Mammary epithelial cell (primary cell): Measurements from ENCODE around the gene PTGR2.

Source experiments
- EZH2 ChIP-seq: IDR thresholded peaks from 2 replicates; pipeline ENCODE4 v1.6.1; 2012; ENCODE audit warnings: low read length, inconsistent platforms, borderline replicate concordance
- TF ChIP-seq, protein P1 (sequence below), 2 donors: IDR thresholded peaks in 1 of 2; conservative IDR thresholded peaks in 1 of 2; 2 replicates each; pipeline ENCODE4 v1.5.1; 2011 to 2012; ENCODE audit warnings: inconsistent platforms in 2 of 2, low read length in 2 of 2, mild to moderate bottlenecking in 2 of 2, control low read depth in 1 of 2, low read depth in 1 of 2; ENCODE audit not compliant: insufficient read depth in 1 of 2; ENCODE audit errors: extremely low read depth in 1 of 2

- TF ChIP-seq, protein P1, sequence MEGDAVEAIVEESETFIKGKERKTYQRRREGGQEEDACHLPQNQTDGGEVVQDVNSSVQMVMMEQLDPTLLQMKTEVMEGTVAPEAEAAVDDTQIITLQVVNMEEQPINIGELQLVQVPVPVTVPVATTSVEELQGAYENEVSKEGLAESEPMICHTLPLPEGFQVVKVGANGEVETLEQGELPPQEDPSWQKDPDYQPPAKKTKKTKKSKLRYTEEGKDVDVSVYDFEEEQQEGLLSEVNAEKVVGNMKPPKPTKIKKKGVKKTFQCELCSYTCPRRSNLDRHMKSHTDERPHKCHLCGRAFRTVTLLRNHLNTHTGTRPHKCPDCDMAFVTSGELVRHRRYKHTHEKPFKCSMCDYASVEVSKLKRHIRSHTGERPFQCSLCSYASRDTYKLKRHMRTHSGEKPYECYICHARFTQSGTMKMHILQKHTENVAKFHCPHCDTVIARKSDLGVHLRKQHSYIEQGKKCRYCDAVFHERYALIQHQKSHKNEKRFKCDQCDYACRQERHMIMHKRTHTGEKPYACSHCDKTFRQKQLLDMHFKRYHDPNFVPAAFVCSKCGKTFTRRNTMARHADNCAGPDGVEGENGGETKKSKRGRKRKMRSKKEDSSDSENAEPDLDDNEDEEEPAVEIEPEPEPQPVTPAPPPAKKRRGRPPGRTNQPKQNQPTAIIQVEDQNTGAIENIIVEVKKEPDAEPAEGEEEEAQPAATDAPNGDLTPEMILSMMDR (conservative IDR thresholded peaks at IDR 0.05 in 1 of 2, IDR thresholded peaks at IDR 0.05 in 1 of 2; ENCODE audit: extremely low read depth in 1 of 2, insufficient read depth in 1 of 2, low read depth in 1 of 2, low read length in 2 of 2), result no peak
- TF ChIP-seq EZH2, result no peak
These were observed 17.4 kb upstream of the PTGR2 start for GRCh38 chr14:73834261-73834625.
